ENCODE measurements around the gene PDE4D.
A peak's percentile ranks its signal among the peaks of the same experiment; 100 is the strongest.

Gene PDE4D

GRCh38 chr5:59814537-59814872 is 79.0 kb downstream of the PDE4D start:
- POLR2A ChIA-PET, result no interaction called here
- CTCF ChIA-PET, result interaction anchor here (0.9 to 1.3 kb wide), 5 partner anchors 11 to 885 kb away, joined by 3 to 5 read pairs (median 4); partner anchors contain the start of gene DEPDC1B
- TF ChIP-seq TARDBP (IDR thresholded peaks at IDR 0.05) (no peak), FOXM1 (IDR thresholded peaks at IDR 0.05; ENCODE audit: borderline replicate concordance) (no peak), ZNF384 (IDR thresholded peaks at IDR 0.05) (no peak), BHLHE40 (IDR thresholded peaks at IDR 0.05; ENCODE audit: borderline replicate concordance) (no peak), ELF4 (IDR thresholded peaks at IDR 0.05) (no peak), FOXK2 (IDR thresholded peaks at IDR 0.05) (no peak), ARNT (IDR thresholded peaks at IDR 0.05) (no peak), HDGF (IDR thresholded peaks at IDR 0.05; ENCODE audit: borderline replicate concordance) (no peak), SUZ12 (IDR thresholded peaks at IDR 0.05) (no peak), SP1 (IDR thresholded peaks at IDR 0.05) (no peak), CTBP1 (IDR thresholded peaks at IDR 0.05; ENCODE audit: borderline replicate concordance) (no peak), L3MBTL2 (conservative IDR thresholded peaks at IDR 0.05) (no peak), LEF1 (IDR thresholded peaks at IDR 0.05; ENCODE audit: borderline replicate concordance) (no peak), PKNOX1 (IDR thresholded peaks at IDR 0.05) (no peak), NFRKB (IDR thresholded peaks at IDR 0.05) (no peak), FOXA1 (IDR thresholded peaks at IDR 0.05) (no peak)

GRCh38 chr5:59813761-59814536 is 79.6 kb downstream of the PDE4D start:
- ChIA-PET POLR2A (no interaction called here), CTCF (interaction anchor here (0.8 to 1.3 kb wide), 6 partner anchors 11 to 886 kb away, joined by 3 to 5 read pairs (median 4); partner anchors contain the start of gene DEPDC1B)
- TF ChIP-seq ZNF384 (IDR thresholded peaks at IDR 0.05) (peak; percentile 94), CTBP1 (IDR thresholded peaks at IDR 0.05; ENCODE audit: borderline replicate concordance) (no peak), ELF4 (IDR thresholded peaks at IDR 0.05) (no peak), HDGF (IDR thresholded peaks at IDR 0.05; ENCODE audit: borderline replicate concordance) (no peak)
- peak; percentile 40 for DNase-seq (ENCODE audit: extremely low spot score)

More at GRCh38 chr5:59814537-59814872, 79.0 kb downstream of the PDE4D start:
- no peak for DNase-seq (ENCODE audit: extremely low spot score)

- TF ChIP-seq ZNF384 (IDR thresholded peaks at IDR 0.05), result no peak
- peak; percentile 42; the same call in 1 of the 2 replicates for TF ChIP-seq L3MBTL2 (conservative IDR thresholded peaks at IDR 0.05)
- no peak for TF ChIP-seq SUZ12 (IDR thresholded peaks at IDR 0.05)
- no peak for TF ChIP-seq SP1 (IDR thresholded peaks at IDR 0.05)
- TF ChIP-seq PKNOX1 (IDR thresholded peaks at IDR 0.05), result no peak
- TF ChIP-seq FOXM1 (IDR thresholded peaks at IDR 0.05; ENCODE audit: borderline replicate concordance), result no peak
- TF ChIP-seq FOXK2 (IDR thresholded peaks at IDR 0.05), result no peak
- ChIA-PET CTCF (interaction anchor here (0.5 to 2.2 kb wide), 7 partner anchors 9 to 859 kb away, joined by 3 to 13 read pairs (median 6); no protein-coding TSS in a partner anchor), POLR2A (no interaction called here)
- DNase-seq (ENCODE audit: extremely low spot score), result peak; percentile 70
Observed at GRCh38 chr5:59810041-59810440, 83.5 kb downstream of the PDE4D start.

GRCh38 chr5:59807806-59808205 is 85.7 kb downstream of the PDE4D start:
- ChIA-PET POLR2A (no interaction called here), CTCF (interaction anchor here (0.7 kb wide), 1 partner anchor 517 kb away, joined by 4 read pairs; no protein-coding TSS in a partner anchor)
- no peak for DNase-seq (ENCODE audit: extremely low spot score)
- TF ChIP-seq FOXA1 (IDR thresholded peaks at IDR 0.05) (no peak), CTBP1 (IDR thresholded peaks at IDR 0.05; ENCODE audit: borderline replicate concordance) (no peak), ELF4 (IDR thresholded peaks at IDR 0.05) (no peak), FOXM1 (IDR thresholded peaks at IDR 0.05; ENCODE audit: borderline replicate concordance) (no peak), L3MBTL2 (conservative IDR thresholded peaks at IDR 0.05) (no peak), ZNF384 (IDR thresholded peaks at IDR 0.05) (no peak), HDGF (IDR thresholded peaks at IDR 0.05; ENCODE audit: borderline replicate concordance) (no peak), PKNOX1 (IDR thresholded peaks at IDR 0.05) (no peak), NFRKB (IDR thresholded peaks at IDR 0.05) (no peak), ARNT (IDR thresholded peaks at IDR 0.05) (no peak), FOXK2 (IDR thresholded peaks at IDR 0.05) (no peak), LEF1 (IDR thresholded peaks at IDR 0.05; ENCODE audit: borderline replicate concordance) (no peak), BHLHE40 (IDR thresholded peaks at IDR 0.05; ENCODE audit: borderline replicate concordance) (no peak), TARDBP (IDR thresholded peaks at IDR 0.05) (no peak), SP1 (IDR thresholded peaks at IDR 0.05) (no peak), SUZ12 (IDR thresholded peaks at IDR 0.05) (no peak)

GRCh38 chr5:59800347-59800893 is 93.1 kb downstream of the PDE4D start:
- CTCF ChIA-PET, result interaction anchor here (0.5 to 1.7 kb wide), 6 partner anchors 9 to 410 kb away, joined by 3 to 7 read pairs (median 4); no protein-coding TSS in a partner anchor
- POLR2A ChIA-PET, result no interaction called here
- TF ChIP-seq TARDBP (IDR thresholded peaks at IDR 0.05) (no peak), HDGF (IDR thresholded peaks at IDR 0.05; ENCODE audit: borderline replicate concordance) (no peak), ZNF384 (IDR thresholded peaks at IDR 0.05) (no peak), PKNOX1 (IDR thresholded peaks at IDR 0.05) (no peak), ELF4 (IDR thresholded peaks at IDR 0.05) (no peak), L3MBTL2 (conservative IDR thresholded peaks at IDR 0.05) (no peak), FOXK2 (IDR thresholded peaks at IDR 0.05) (no peak), BHLHE40 (IDR thresholded peaks at IDR 0.05; ENCODE audit: borderline replicate concordance) (no peak), CTBP1 (IDR thresholded peaks at IDR 0.05; ENCODE audit: borderline replicate concordance) (no peak), FOXA1 (IDR thresholded peaks at IDR 0.05) (no peak), SUZ12 (IDR thresholded peaks at IDR 0.05) (no peak)
- no peak for DNase-seq (ENCODE audit: extremely low spot score)

Measured in HEK293T (cell line).